GM12878 (cell line): ENCODE results near the gene MAP1LC3B. TPM values are rescaled to one million over a fixed set of nuclear protein-coding genes. Genes with fewer than 3 reads are reported as not detected.

Experiments used
- ASH2L ChIP-seq: fragments of 300-600, 200-600 bp; sonication (generic); IDR thresholded peaks from 2 replicates; pipeline ENCODE4 v1.6.1; 2017; ENCODE audit warnings: low read depth, mild to moderate bottlenecking, borderline replicate concordance
- BACH1 ChIP-seq: fragments of 450-650 bp; IDR thresholded peaks from 2 replicates; pipeline ENCODE4 v1.6.1; 2017; ENCODE audit warnings: mild to moderate bottlenecking, borderline replicate concordance
- BHLHE40 ChIP-seq, 2 experiments: fragments of 450-650 bp in 1 of 2; IDR thresholded peaks; 2 replicates each; pipeline ENCODE4 v1.6.1; 2011 to 2017; ENCODE audit warnings: low read depth in 2 of 2, borderline replicate concordance in 1 of 2, improper control_type of control experiment in 1 of 2, low read length in 1 of 2, mild to moderate bottlenecking in 1 of 2
- CUX1 ChIP-seq: IDR thresholded peaks from 2 replicates; pipeline ENCODE4 v1.6.1; 2012; ENCODE audit warnings: improper control_type of control experiment, low read depth, low read length; ENCODE audit not compliant: insufficient replicate concordance
- KAT2A ChIP-seq: conservative IDR thresholded peaks from 2 replicates; pipeline ENCODE4 v1.6.1; 2011; ENCODE audit warnings: low read depth, low read length; ENCODE audit not compliant: control insufficient read depth
- SIX5 ChIP-seq: IDR thresholded peaks from 2 replicates; pipeline ENCODE4 v1.6.1; 2011; ENCODE audit warnings: mild to moderate bottlenecking, low read depth, low read length, moderate library complexity; ENCODE audit not compliant: severe bottlenecking
- SREBF1 ChIP-seq: IDR thresholded peaks from 2 replicates; pipeline ENCODE4 v1.6.1; 2012; ENCODE audit warnings: mild to moderate bottlenecking, low read length
- polyA plus RNA-seq, 11 experiments: library from polyadenylated mRNA; depleted of rRNA in 4 of 11; unstranded in 6 of 11; stranded (reverse) in 5 of 11; fragments of >200 nt; fragmentation: Nextera tagmentation in 4 of 11; fragmentation: Illumina TruSeq in 1 of 11; extraction: Ambion mirVana in 4 of 11; extraction: Trizol in 1 of 11; gene quantifications; 1 replicate in 1 of 11; 2 replicates in 10 of 11; pipeline versions ENCODE4 v1.2.1 to v1.2.3, GENCODE V29; 2011 to 2016; ENCODE audit warnings: inconsistent platforms in 2 of 11, missing spikeins in 2 of 11, low read depth in 1 of 11
- total RNA-seq, 4 experiments: library from RNA; depleted of rRNA in 3 of 4; stranded (reverse); fragments of >200 nt in 3 of 4; fragmentation: Illumina TruSeq in 1 of 4; extraction: Trizol in 1 of 4; gene quantifications; 2 replicates each; pipeline versions ENCODE4 v1.2.1 to v1.2.3, GENCODE V29; 2013 to 2021
- TF ChIP-seq, protein P1 (sequence below): IDR thresholded peaks from 2 replicates; pipeline ENCODE4 v1.6.1; 2011; ENCODE audit warnings: borderline replicate concordance, low read depth, mild to moderate bottlenecking, moderate library complexity, mixed read lengths, low read length; ENCODE audit not compliant: insufficient read depth; ENCODE audit errors: extremely low read length
- TF ChIP-seq, protein P2 (sequence below): IDR thresholded peaks from 2 replicates; pipeline ENCODE4 v1.6.1; 2012; ENCODE audit warnings: low read depth, low read length, improper control_type of control experiment

The MAP1LC3B gene
- total and polyA plus RNA-seq, 10 of the 15 experiments (the other 5 are each of a cell fraction or from before 2014, with no cell fraction given), result 6.1 to 42.8 (median 13.7) TPM

DNA sequence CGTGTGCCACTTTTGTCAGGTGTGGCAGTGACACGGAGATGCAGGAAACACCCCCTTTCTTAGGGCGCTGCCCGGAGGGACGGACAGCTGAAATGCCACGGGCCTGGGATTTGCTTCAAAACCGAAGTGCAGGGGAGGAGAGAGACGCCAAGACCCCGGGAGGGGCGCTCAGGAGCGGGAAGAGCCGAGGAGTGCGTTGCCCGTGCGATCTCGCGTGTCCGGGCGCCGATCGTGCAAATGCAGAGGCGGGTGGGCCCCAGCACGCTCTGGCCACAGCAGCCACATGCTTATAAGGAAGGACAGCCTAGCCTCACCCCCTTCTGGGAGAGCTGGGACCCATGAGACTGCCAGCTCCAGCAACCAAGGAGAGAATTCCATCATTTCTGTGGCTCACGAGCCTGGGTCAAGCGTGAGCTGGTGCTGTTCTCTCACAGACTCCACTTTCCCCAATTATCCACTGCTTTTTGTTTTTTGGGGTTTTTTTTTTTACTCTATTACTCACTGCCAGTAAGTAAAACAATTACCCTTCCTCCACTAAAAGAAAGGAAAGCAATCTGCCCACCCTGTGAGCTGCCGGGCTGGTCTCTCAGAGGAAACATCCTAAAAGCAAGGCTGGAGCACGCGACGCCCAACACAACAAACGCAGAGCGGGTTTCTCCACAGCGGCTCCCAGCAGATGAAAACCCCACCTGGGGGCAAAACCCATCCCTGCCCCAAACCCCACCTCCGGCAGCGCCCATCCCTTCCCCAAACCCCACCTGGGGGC lies 47.8 kb upstream of the MAP1LC3B start (continued):
- TF ChIP-seq CUX1 (no peak), ASH2L (no peak), BHLHE40 (IDR thresholded peaks at IDR 0.05; ENCODE audit: borderline replicate concordance in 1 of 2, low read depth in 2 of 2, low read length in 1 of 2) (no peak), SREBF1 (no peak), KAT2A (no peak), BACH1 (no peak), SIX5 (no peak)
- TF ChIP-seq, protein P1, sequence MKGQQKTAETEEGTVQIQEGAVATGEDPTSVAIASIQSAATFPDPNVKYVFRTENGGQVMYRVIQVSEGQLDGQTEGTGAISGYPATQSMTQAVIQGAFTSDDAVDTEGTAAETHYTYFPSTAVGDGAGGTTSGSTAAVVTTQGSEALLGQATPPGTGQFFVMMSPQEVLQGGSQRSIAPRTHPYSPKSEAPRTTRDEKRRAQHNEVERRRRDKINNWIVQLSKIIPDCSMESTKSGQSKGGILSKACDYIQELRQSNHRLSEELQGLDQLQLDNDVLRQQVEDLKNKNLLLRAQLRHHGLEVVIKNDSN, result no peak
- TF ChIP-seq, protein P2, sequence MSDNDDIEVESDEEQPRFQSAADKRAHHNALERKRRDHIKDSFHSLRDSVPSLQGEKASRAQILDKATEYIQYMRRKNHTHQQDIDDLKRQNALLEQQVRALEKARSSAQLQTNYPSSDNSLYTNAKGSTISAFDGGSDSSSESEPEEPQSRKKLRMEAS, result no peak
